ENCODE measurements around the gene NETO2.
A peak's percentile ranks its signal among the peaks of the same experiment; 100 is the strongest.
"Not testable (repeated sequence)": the region's sequence is repeated elsewhere in the genome, so short reads cannot be mapped to it uniquely, and the experiment has no call there.

The NETO2 gene

GRCh38 chr16:47143677-47144558 is at the start of gene NETO2:
NETO2 (minus strand) TSS chr16:47143945; CDS start chr16:47143612, 333 bp downstream.
- Histone ChIP-seq H3K27ac (peak within 1 kb of the TSS in 10 of 21 experiments; percentile 0 to 56 (median 27)), H3K4me3 (peak within 1 kb of the TSS; percentile 44 to 74 (median 51))

GRCh38 chr16:47182318-47182717 is 38.6 kb upstream of the NETO2 start:
- Histone ChIP-seq H3K4me3 (no peak overlapping the region), H3K27ac (no peak overlapping the region)

- H3K4me3 ChIP-seq, H3K27ac ChIP-seq: not testable (repeated sequence)
These were observed 37.3 kb upstream of the NETO2 start for GRCh38 chr16:47181066-47181465.

- no peak overlapping the region for H3K27ac ChIP-seq
- no peak overlapping the region for H3K4me3 ChIP-seq
These were observed 36.3 kb upstream of the NETO2 start for GRCh38 chr16:47180073-47180472.

GRCh38 chr16:47175152-47175551 is 31.4 kb upstream of the NETO2 start:
- no peak overlapping the region for H3K27ac ChIP-seq
- no peak overlapping the region for H3K4me3 ChIP-seq

- no peak overlapping the region for H3K27ac ChIP-seq
These were observed 19.1 kb upstream of the NETO2 start for GRCh38 chr16:47162670-47163420.

GRCh38 chr16:47161464-47161863 is 17.7 kb upstream of the NETO2 start:
- H3K27ac ChIP-seq = no peak overlapping the region
- no peak overlapping the region for H3K4me3 ChIP-seq

More at GRCh38 chr16:47162670-47163420, 19.1 kb upstream of the NETO2 start:
- no peak overlapping the region for H3K4me3 ChIP-seq

GRCh38 chr16:47160422-47160821 is 16.7 kb upstream of the NETO2 start:
- no peak overlapping the region for H3K27ac ChIP-seq
- no peak overlapping the region for H3K4me3 ChIP-seq

- no peak overlapping the region for H3K27ac ChIP-seq
- H3K4me3 ChIP-seq = no peak overlapping the region
These were observed 15.2 kb upstream of the NETO2 start for GRCh38 chr16:47158992-47159391.

- no peak overlapping the region for H3K27ac ChIP-seq
- no peak overlapping the region for H3K4me3 ChIP-seq
These were observed 13.0 kb upstream of the NETO2 start for GRCh38 chr16:47156680-47157215.

GRCh38 chr16:47152501-47152900 is 8.8 kb upstream of the NETO2 start:
- not testable (repeated sequence) for H3K27ac ChIP-seq, H3K4me3 ChIP-seq

GRCh38 chr16:47150067-47150466 is 6.3 kb upstream of the NETO2 start:
- Histone ChIP-seq H3K4me3 (no peak overlapping the region), H3K27ac (no peak overlapping the region)

GRCh38 chr16:47144559-47144877 is 773 bp upstream of the NETO2 start:
- Histone ChIP-seq H3K4me3 (peak overlapping the region; percentile 27 to 74 (median 48)), H3K27ac (no peak overlapping the region)

- Histone ChIP-seq H3K27ac (peak overlapping the region in 11 of 21 experiments; percentile 0 to 56 (median 31)), H3K4me3 (peak overlapping the region; percentile 44 to 74 (median 51))
These were observed 696 bp downstream of the NETO2 start for GRCh38 chr16:47142821-47143676.

GRCh38 chr16:47142486-47142820 is 1.3 kb downstream of the NETO2 start:
- peak overlapping the region in 2 of 21 experiments; percentile 36 to 56 for H3K27ac ChIP-seq
- peak overlapping the region; percentile 44 to 74 (median 51) for H3K4me3 ChIP-seq

- no peak overlapping the region for H3K27ac ChIP-seq
These were observed 1.8 kb downstream of the NETO2 start for GRCh38 chr16:47141773-47142485.

GRCh38 chr16:47140686-47141085 is 3.1 kb downstream of the NETO2 start:
- no peak overlapping the region for H3K4me3 ChIP-seq
- H3K27ac ChIP-seq = no peak overlapping the region

More at GRCh38 chr16:47141773-47142485, 1.8 kb downstream of the NETO2 start:
- H3K4me3 ChIP-seq = peak overlapping the region; percentile 44 to 74 (median 51)

- H3K27ac ChIP-seq = no peak overlapping the region
- H3K4me3 ChIP-seq = no peak overlapping the region
These were observed 4.1 kb downstream of the NETO2 start for GRCh38 chr16:47139561-47140185.

- H3K27ac ChIP-seq, H3K4me3 ChIP-seq: not testable (repeated sequence)
These were observed 5.8 kb downstream of the NETO2 start for GRCh38 chr16:47137925-47138324.
